ENCODE data around the gene TUBG1. TPM values are rescaled to one million over a fixed set of nuclear protein-coding genes. Genes with fewer than 3 reads are reported as not detected.
A peak's percentile ranks its signal among the peaks of the same experiment; 100 is the strongest.
"Not testable (repeated sequence)": the region's sequence is repeated elsewhere in the genome, so short reads cannot be mapped to it uniquely, and the experiment has no call there.

TUBG1 gene
- polyA plus RNA-seq, 1 donor (not counting 4 experiments of a cell fraction or from before 2014, with no cell fraction given) = 54.8 TPM

DNA sequence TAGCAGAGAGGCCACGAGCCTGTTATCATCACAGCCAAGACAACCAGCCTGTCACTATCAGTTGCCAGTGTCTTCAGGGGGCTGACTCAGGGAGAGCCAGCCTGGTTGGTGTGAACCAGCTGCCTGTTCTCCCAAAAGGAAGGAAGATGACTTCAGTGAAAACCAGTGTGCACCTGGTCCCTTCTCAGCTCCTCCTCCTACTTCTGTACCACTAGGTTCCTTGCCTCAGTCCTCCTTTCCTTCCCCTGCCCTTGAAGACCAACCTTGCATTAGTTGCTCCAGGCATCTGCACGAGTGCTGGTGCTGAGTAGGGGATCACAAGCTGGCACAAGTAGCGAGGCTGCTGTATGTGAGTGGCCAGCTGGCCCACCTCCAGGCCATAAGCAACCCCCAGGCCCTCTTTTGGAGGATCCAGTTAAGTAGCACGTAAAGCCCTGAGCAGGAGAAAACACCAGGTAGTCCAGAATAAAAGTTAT, 8.5 kb downstream of the TUBG1 start:
- Histone ChIP-seq H3K9me1 (ENCODE audit: control insufficient read depth, extremely low read depth, insufficient read depth, low read length) (peaks cover 2% of the 10 kb centered on the region), H2AFZ (ENCODE audit: control insufficient read depth, low read length) (no peak overlapping the region), H3K27ac (ENCODE audit: control insufficient read depth, insufficient read depth, low read length) (no peak overlapping the region), H3K36me3 (ENCODE audit: control insufficient read depth in 2 of 2, extremely low read depth in 1 of 2, insufficient read depth in 2 of 2, low read length in 2 of 2) (peaks cover 18 to 20% of the 10 kb centered on the region in 2 experiments), H3K79me2 (ENCODE audit: control insufficient read depth, insufficient read depth, low read length) (no peaks in the 10 kb centered on the region), H3K4me3 (ENCODE audit: control insufficient read depth in 2 of 3, extremely low read depth in 1 of 3, insufficient read depth in 2 of 3, low read depth in 1 of 3, low read length in 3 of 3) (no peak overlapping the region), H3K27me3 (ENCODE audit: control insufficient read depth, extremely low read depth, insufficient read depth, low read length) (no peaks in the 10 kb centered on the region), H4K20me1 (ENCODE audit: control insufficient read depth, extremely low read depth, insufficient read depth, low read length) (no peaks in the 10 kb centered on the region), H3K9me3 (ENCODE audit: control insufficient read depth, low read depth, low read length) (no peaks in the 10 kb centered on the region), H3K4me1 (ENCODE audit: control insufficient read depth, extremely low read depth, insufficient read depth, low read length) (peaks cover 13% of the 10 kb centered on the region), H3K4me2 (ENCODE audit: control insufficient read depth, extremely low read depth, insufficient read depth, low read depth, low read length) (no peak overlapping the region), H3K9ac (ENCODE audit: control insufficient read depth, extremely low read depth, insufficient read depth, low read length) (no peak overlapping the region)
- dilution Hi-C loops (cut with MboI; ENCODE audit: extremely low pct_ligation_motif_present, low sequenced_read_pairs) = no loop called here
- FAIRE-seq (no peak), DNase-seq (ENCODE audit: low read depth, low spot score) (no peak)
- no peak for TF ChIP-seq EZH2 (IDR thresholded peaks at IDR 0.05; ENCODE audit: low read length)
- TF ChIP-seq, protein P1, sequence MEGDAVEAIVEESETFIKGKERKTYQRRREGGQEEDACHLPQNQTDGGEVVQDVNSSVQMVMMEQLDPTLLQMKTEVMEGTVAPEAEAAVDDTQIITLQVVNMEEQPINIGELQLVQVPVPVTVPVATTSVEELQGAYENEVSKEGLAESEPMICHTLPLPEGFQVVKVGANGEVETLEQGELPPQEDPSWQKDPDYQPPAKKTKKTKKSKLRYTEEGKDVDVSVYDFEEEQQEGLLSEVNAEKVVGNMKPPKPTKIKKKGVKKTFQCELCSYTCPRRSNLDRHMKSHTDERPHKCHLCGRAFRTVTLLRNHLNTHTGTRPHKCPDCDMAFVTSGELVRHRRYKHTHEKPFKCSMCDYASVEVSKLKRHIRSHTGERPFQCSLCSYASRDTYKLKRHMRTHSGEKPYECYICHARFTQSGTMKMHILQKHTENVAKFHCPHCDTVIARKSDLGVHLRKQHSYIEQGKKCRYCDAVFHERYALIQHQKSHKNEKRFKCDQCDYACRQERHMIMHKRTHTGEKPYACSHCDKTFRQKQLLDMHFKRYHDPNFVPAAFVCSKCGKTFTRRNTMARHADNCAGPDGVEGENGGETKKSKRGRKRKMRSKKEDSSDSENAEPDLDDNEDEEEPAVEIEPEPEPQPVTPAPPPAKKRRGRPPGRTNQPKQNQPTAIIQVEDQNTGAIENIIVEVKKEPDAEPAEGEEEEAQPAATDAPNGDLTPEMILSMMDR (optimal IDR thresholded peaks at IDR 0.05 in 1 of 3, IDR thresholded peaks at IDR 0.05 in 1 of 3, conservative IDR thresholded peaks at IDR 0.05 in 1 of 3; ENCODE audit: extremely low read depth in 1 of 3, insufficient read depth in 2 of 3, low read length in 3 of 3) = no peak

DNA sequence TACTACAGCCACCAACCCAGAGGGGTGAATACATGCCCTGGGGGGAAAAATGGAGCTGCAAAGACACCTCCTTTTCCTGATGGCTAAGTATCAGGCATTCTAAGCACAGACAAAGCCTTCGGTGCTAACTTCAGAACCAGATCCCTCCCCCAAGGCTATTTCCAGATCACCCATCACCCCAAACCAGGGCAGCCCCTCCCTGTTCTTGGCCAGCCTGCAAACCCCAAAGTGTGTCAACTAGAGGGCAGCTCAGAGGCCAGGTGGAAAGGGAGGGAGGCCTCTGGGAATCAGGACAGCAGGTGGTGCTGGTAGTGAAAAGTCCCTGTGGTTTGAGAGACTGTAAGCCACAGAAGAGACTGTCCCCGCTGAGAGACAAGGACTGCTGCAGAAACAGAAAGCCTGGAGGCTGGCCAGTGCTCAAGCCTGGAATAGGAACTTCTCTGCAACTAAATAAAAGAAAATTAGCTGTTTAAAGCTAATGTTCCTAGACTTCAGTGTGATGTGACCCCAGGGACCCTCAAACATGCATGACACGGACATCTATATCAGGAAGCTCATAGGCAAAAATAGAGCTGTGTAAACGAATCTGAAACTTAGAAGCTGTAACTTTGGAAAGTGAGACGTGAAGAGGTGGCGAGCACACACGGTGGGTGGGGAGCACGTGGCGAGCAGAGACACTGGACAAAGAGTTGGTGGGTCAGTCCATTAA, 9.1 kb downstream of the TUBG1 start:
- DNase-seq (ENCODE audit: low read depth, low spot score) = no peak
- Histone ChIP-seq H3K27me3 (ENCODE audit: control insufficient read depth, extremely low read depth, insufficient read depth, low read length) (no peaks in the 10 kb centered on the region), H3K9me3 (ENCODE audit: control insufficient read depth, low read depth, low read length) (no peaks in the 10 kb centered on the region), H3K79me2 (ENCODE audit: control insufficient read depth, insufficient read depth, low read length) (no peaks in the 10 kb centered on the region), H3K36me3 (ENCODE audit: control insufficient read depth in 2 of 2, extremely low read depth in 1 of 2, insufficient read depth in 2 of 2, low read length in 2 of 2) (peaks cover 15% of the 10 kb centered on the region in 2 experiments), H2AFZ (ENCODE audit: control insufficient read depth, low read length) (no peak overlapping the region), H3K27ac (ENCODE audit: control insufficient read depth, insufficient read depth, low read length) (no peak overlapping the region), H3K4me1 (ENCODE audit: control insufficient read depth, extremely low read depth, insufficient read depth, low read length) (peaks cover 13% of the 10 kb centered on the region), H3K4me3 (ENCODE audit: control insufficient read depth in 2 of 3, extremely low read depth in 1 of 3, insufficient read depth in 2 of 3, low read depth in 1 of 3, low read length in 3 of 3) (no peak overlapping the region), H3K4me2 (ENCODE audit: control insufficient read depth, extremely low read depth, insufficient read depth, low read depth, low read length) (no peak overlapping the region), H3K9ac (ENCODE audit: control insufficient read depth, extremely low read depth, insufficient read depth, low read length) (no peak overlapping the region), H3K9me1 (ENCODE audit: control insufficient read depth, extremely low read depth, insufficient read depth, low read length) (peaks cover 2% of the 10 kb centered on the region), H4K20me1 (ENCODE audit: control insufficient read depth, extremely low read depth, insufficient read depth, low read length) (no peaks in the 10 kb centered on the region)
- dilution Hi-C loops (cut with MboI; ENCODE audit: extremely low pct_ligation_motif_present, low sequenced_read_pairs) = no loop called here
- no peak for TF ChIP-seq EZH2 (IDR thresholded peaks at IDR 0.05; ENCODE audit: low read length)
- TF ChIP-seq, protein P1 (optimal IDR thresholded peaks at IDR 0.05 in 1 of 3, IDR thresholded peaks at IDR 0.05 in 1 of 3, conservative IDR thresholded peaks at IDR 0.05 in 1 of 3; ENCODE audit: extremely low read depth in 1 of 3, insufficient read depth in 2 of 3, low read length in 3 of 3) = peak; percentile 32 to 65 (median 42)
- peak; percentile 29 for FAIRE-seq

DNA sequence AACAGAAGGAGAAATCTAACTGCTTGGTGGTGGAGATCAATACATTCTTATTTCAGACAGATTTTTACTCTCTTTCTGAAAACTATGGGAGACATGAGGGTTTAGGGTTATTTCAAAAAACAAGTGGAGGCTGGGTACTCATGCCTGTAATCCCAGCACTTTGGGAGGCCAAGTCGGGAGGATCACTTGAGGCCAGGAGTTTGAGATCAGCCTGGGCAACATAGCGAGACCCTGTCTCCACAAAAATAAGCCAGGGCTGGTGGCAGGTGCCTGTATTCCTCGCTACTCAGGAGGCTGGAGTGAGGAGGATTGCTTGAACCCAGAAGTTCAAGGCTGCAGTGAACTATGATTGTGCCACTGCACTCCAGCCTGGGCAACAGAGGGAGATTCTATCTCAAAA, 12.5 kb downstream of the TUBG1 start:
- H3K9ac ChIP-seq (ENCODE audit: control insufficient read depth, extremely low read depth, insufficient read depth, low read length); FAIRE-seq; H3K9me3 ChIP-seq (ENCODE audit: control insufficient read depth, low read depth, low read length); H3K4me3 ChIP-seq (ENCODE audit: control insufficient read depth in 2 of 3, extremely low read depth in 1 of 3, insufficient read depth in 2 of 3, low read depth in 1 of 3, low read length in 3 of 3); H2AFZ ChIP-seq (ENCODE audit: control insufficient read depth, low read length); H3K36me3 ChIP-seq (ENCODE audit: control insufficient read depth in 2 of 2, extremely low read depth in 1 of 2, insufficient read depth in 2 of 2, low read length in 2 of 2); H3K4me2 ChIP-seq (ENCODE audit: control insufficient read depth, extremely low read depth, insufficient read depth, low read depth, low read length); H3K27me3 ChIP-seq (ENCODE audit: control insufficient read depth, extremely low read depth, insufficient read depth, low read length); dilution Hi-C loops (cut with MboI; ENCODE audit: extremely low pct_ligation_motif_present, low sequenced_read_pairs); DNase-seq (ENCODE audit: low read depth, low spot score); H3K79me2 ChIP-seq (ENCODE audit: control insufficient read depth, insufficient read depth, low read length); H3K27ac ChIP-seq (ENCODE audit: control insufficient read depth, insufficient read depth, low read length); H4K20me1 ChIP-seq (ENCODE audit: control insufficient read depth, extremely low read depth, insufficient read depth, low read length); H3K9me1 ChIP-seq (ENCODE audit: control insufficient read depth, extremely low read depth, insufficient read depth, low read length): not testable (repeated sequence)
- H3K4me1 ChIP-seq (ENCODE audit: control insufficient read depth, extremely low read depth, insufficient read depth, low read length) = peaks cover 24% of the 10 kb centered on the region

Measured in keratinocyte (primary cell).